H9 (cell line): Measurements from ENCODE around the gene SMIM12. TPM values are rescaled to one million over a fixed set of nuclear protein-coding genes. Genes with fewer than 3 reads are reported as not detected.

ENCODE experiments used
- DNase-seq: peaks from one replicate; pipeline ENCODE4 v3.0.0-alpha.2; 2017
- H2AFZ ChIP-seq: one replicate; pipeline ENCODE4 v1.6.1; 2013; ENCODE audit warnings: mild to moderate bottlenecking, low read length, control low read depth, moderate library complexity
- H2AK5ac ChIP-seq: 2 replicates; pipeline ENCODE4 v1.6.1; 2013; ENCODE audit warnings: low read length, control low read depth, mixed read lengths; ENCODE audit not compliant: insufficient read length
- H2BK120ac ChIP-seq: one replicate; pipeline ENCODE4 v1.6.1; 2013; ENCODE audit warnings: low read depth, mild to moderate bottlenecking, low read length, control low read depth, inconsistent platforms; ENCODE audit not compliant: poor library complexity, severe bottlenecking
- H2BK12ac ChIP-seq: 2 replicates; pipeline ENCODE4 v1.6.1; 2013; ENCODE audit warnings: low read length, control low read depth, mixed read lengths, low read depth; ENCODE audit not compliant: insufficient read length
- H2BK15ac ChIP-seq: 2 replicates; pipeline ENCODE4 v1.6.1; 2013; ENCODE audit warnings: low read depth, low read length, control low read depth
- H2BK20ac ChIP-seq: one replicate; pipeline ENCODE4 v1.6.1; 2013; ENCODE audit warnings: low read depth, mild to moderate bottlenecking, low read length, control low read depth, inconsistent platforms; ENCODE audit not compliant: poor library complexity, severe bottlenecking
- H2BK5ac ChIP-seq: 2 replicates; pipeline ENCODE4 v1.6.1; 2013; ENCODE audit warnings: low read length, control low read depth, mixed read lengths; ENCODE audit not compliant: insufficient read length
- H3K14ac ChIP-seq: 2 replicates; pipeline ENCODE4 v1.6.1; 2013; ENCODE audit warnings: low read length, control low read depth; ENCODE audit not compliant: insufficient read depth
- H3K18ac ChIP-seq: 2 replicates; pipeline ENCODE4 v1.6.1; 2013; ENCODE audit warnings: low read depth, mild to moderate bottlenecking, mixed read lengths, low read length, control low read depth; ENCODE audit not compliant: insufficient read length
- H3K23ac ChIP-seq: 2 replicates; pipeline ENCODE4 v1.6.1; 2013; ENCODE audit warnings: low read length, control low read depth, mixed read lengths, low read depth; ENCODE audit not compliant: insufficient read length
- H3K23me2 ChIP-seq: 2 replicates; pipeline ENCODE4 v1.6.1; 2013; ENCODE audit warnings: low read depth, mild to moderate bottlenecking, mixed read lengths, low read length, control low read depth; ENCODE audit not compliant: insufficient read length, poor library complexity, severe bottlenecking
- H3K27ac ChIP-seq: 2 replicates; pipeline ENCODE4 v1.5.1; 2013; ENCODE audit warnings: low read length, control low read depth, mixed read lengths, low read depth; ENCODE audit not compliant: insufficient read length
- H3K27me3 ChIP-seq: 2 replicates; pipeline ENCODE4 v1.6.1; 2013; ENCODE audit warnings: low read length, control low read depth, inconsistent platforms; ENCODE audit not compliant: insufficient read depth
- H3K4ac ChIP-seq: 2 replicates; pipeline ENCODE4 v1.6.1; 2013; ENCODE audit warnings: low read depth, mild to moderate bottlenecking, control low read depth, inconsistent platforms, low read length, moderate library complexity
- H3K4me1 ChIP-seq: 2 replicates; pipeline ENCODE4 v1.6.1; 2013; ENCODE audit warnings: low read length, control low read depth, inconsistent platforms; ENCODE audit not compliant: insufficient read depth
- H3K4me2 ChIP-seq: 2 replicates; pipeline ENCODE4 v1.6.1; 2013; ENCODE audit warnings: low read length, control low read depth, mixed read lengths; ENCODE audit not compliant: insufficient read length, insufficient read depth
- H3K56ac ChIP-seq: 2 replicates; pipeline ENCODE4 v1.6.1; 2013; ENCODE audit warnings: low read depth, mild to moderate bottlenecking, mixed read lengths, low read length, control low read depth; ENCODE audit not compliant: insufficient read length
- H3K79me1 ChIP-seq: 2 replicates; pipeline ENCODE4 v1.6.1; 2013; ENCODE audit warnings: low read depth, mild to moderate bottlenecking, moderate library complexity, low read length, control low read depth, inconsistent platforms; ENCODE audit not compliant: insufficient read depth, poor library complexity, severe bottlenecking
- H3K79me2 ChIP-seq: 2 replicates; pipeline ENCODE4 v1.6.1; 2013; ENCODE audit warnings: low read length, control low read depth, inconsistent platforms; ENCODE audit not compliant: insufficient read depth
- H3K9ac ChIP-seq: 2 replicates; pipeline ENCODE4 v1.6.1; 2013; ENCODE audit warnings: low read length, control low read depth, mixed read lengths; ENCODE audit not compliant: insufficient read length; ENCODE audit errors: extremely low read depth
- H3K9me3 ChIP-seq: one replicate; pipeline ENCODE4 v1.6.1; 2013; ENCODE audit warnings: low read depth, low read length, inconsistent platforms; ENCODE audit not compliant: control insufficient read depth
- H3T11ph ChIP-seq: one replicate; pipeline ENCODE4 v1.6.1; 2013; ENCODE audit warnings: mild to moderate bottlenecking, low read length, control low read depth, inconsistent platforms
- H4K20me1 ChIP-seq: one replicate; pipeline ENCODE4 v1.6.1; 2013; ENCODE audit not compliant: control insufficient read depth, insufficient read length, insufficient read depth
- H4K5ac ChIP-seq: 2 replicates; pipeline ENCODE4 v1.6.1; 2013; ENCODE audit warnings: low read depth, mild to moderate bottlenecking, mixed read lengths, low read length, control low read depth; ENCODE audit not compliant: insufficient read length
- H4K8ac ChIP-seq: replicated peaks from 2 replicates; pipeline ENCODE4 v1.6.1; 2013; ENCODE audit warnings: low read length, control low read depth, mixed read lengths, low read depth; ENCODE audit not compliant: insufficient read length
- H4K91ac ChIP-seq: 2 replicates; pipeline ENCODE4 v1.6.1; 2013; ENCODE audit warnings: low read depth, mild to moderate bottlenecking, moderate library complexity, mixed read lengths, low read length, control low read depth; ENCODE audit not compliant: insufficient read length
- H3K27ac Mint-ChIP-seq, 3 experiments: 2 replicates in 2 of 3; 3 replicates in 1 of 3; pipeline ENCODE4 v1.8.0; 2020 to 2021; ENCODE audit warnings: mixed read lengths in 3 of 3, mild to moderate bottlenecking in 1 of 3, moderate library complexity in 1 of 3
- H3K27me3 Mint-ChIP-seq: 2 replicates; pipeline ENCODE4 v1.8.0; 2021; ENCODE audit warnings: low read depth, mild to moderate bottlenecking, moderate library complexity, mixed read lengths
- H3K36me3 Mint-ChIP-seq, 3 experiments: 2 replicates in 2 of 3; 3 replicates in 1 of 3; pipeline ENCODE4 v1.8.0; 2020 to 2021; ENCODE audit warnings: low read depth in 3 of 3, mixed read lengths in 3 of 3; ENCODE audit not compliant: insufficient read depth in 1 of 3
- H3K4me1 Mint-ChIP-seq, 2 experiments: 2 replicates each; pipeline ENCODE4 v1.8.0; 2020; ENCODE audit warnings: mixed read lengths in 2 of 2
- H3K4me3 Mint-ChIP-seq, 2 experiments: 2 replicates in 1 of 2; 3 replicates in 1 of 2; pipeline ENCODE4 v1.8.0; 2020 to 2021; ENCODE audit warnings: mild to moderate bottlenecking in 2 of 2, mixed read lengths in 2 of 2, moderate library complexity in 1 of 2
- H3K9me3 Mint-ChIP-seq, 2 experiments: 2 replicates in 1 of 2; 3 replicates in 1 of 2; pipeline ENCODE4 v1.8.0; 2020; ENCODE audit warnings: mild to moderate bottlenecking in 2 of 2, mixed read lengths in 2 of 2, moderate library complexity in 1 of 2
- WGBS: extraction: QIAGEN DNeasy Blood & Tissue Kit; methylation state at CpG from one replicate; pipeline ENCODE4 v1.1.7; 2013; ENCODE audit warnings: missing lambda C conversion rate, low lambda C conversion rate, mixed read lengths; ENCODE audit not compliant: insufficient read length; ENCODE audit errors: extremely low coverage; 5-methylcytosine and 5-hydroxymethylcytosine counted together
- total RNA-seq: library from RNA; stranded (reverse); gene quantifications from 2 replicates; pipeline ENCODE4 v1.2.1, GENCODE V29; 2021
- TF ChIP-seq, protein P1 (sequence below): fragments of 200-600 bp; sonication (generic); conservative IDR thresholded peaks from 3 replicates; pipeline ENCODE4 v1.8.0; 2021; ENCODE audit warnings: antibody characterized with exemption, mild to moderate bottlenecking

SMIM12 gene
- total RNA-seq, 1 experiment from 2014 or later, result 40.9 TPM

DNA sequence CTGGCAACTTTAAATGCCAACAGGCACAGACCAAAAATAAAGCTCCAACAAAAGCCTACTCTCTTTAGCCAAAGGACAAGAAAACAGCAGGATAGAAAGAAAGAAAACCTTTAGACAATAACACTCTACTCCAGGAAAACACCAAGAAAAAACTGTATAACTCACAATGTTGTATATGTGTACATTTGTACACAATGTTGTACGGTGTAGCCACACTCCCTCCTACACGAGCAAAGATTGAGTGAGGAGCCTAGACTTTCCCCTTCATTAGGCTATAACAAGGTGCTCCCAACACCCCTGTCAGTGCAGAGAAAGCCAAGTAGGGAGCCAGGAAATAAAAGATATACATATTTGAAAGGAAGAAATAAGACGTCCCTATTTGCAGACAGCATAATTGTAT is 42.8 kb downstream of the SMIM12 start:
- Mint-ChIP-seq H3K27me3 (no peaks in the 10 kb centered on the region), H3K4me1 (peaks cover 2 to 3% of the 10 kb centered on the region in 2 experiments; a peak in 1 of 4 replicates), H3K27ac (no peak overlapping the region), H3K36me3 (peaks cover 0 to 3% (median 0%) of the 10 kb centered on the region in 3 experiments; a peak in 1 of 7 replicates), H3K9me3 (no peaks in the 10 kb centered on the region), H3K4me3 (no peak overlapping the region)
- H2BK20ac ChIP-seq, result no peak overlapping the region
- H3K14ac ChIP-seq, result no peak overlapping the region
- no peak overlapping the region for H4K5ac ChIP-seq
- H4K91ac ChIP-seq, result no peak overlapping the region
- H3K27ac ChIP-seq, result no peak overlapping the region
- H3K56ac ChIP-seq, result no peak overlapping the region
- no peak overlapping the region for H3K4ac ChIP-seq
- no peak overlapping the region for H2BK120ac ChIP-seq
- no peak for DNase-seq
- H3K27me3 ChIP-seq, result no peaks in the 10 kb centered on the region
- no peak overlapping the region for H2AFZ ChIP-seq
- no peaks in the 10 kb centered on the region for H3K79me2 ChIP-seq
- TF ChIP-seq, protein P1, sequence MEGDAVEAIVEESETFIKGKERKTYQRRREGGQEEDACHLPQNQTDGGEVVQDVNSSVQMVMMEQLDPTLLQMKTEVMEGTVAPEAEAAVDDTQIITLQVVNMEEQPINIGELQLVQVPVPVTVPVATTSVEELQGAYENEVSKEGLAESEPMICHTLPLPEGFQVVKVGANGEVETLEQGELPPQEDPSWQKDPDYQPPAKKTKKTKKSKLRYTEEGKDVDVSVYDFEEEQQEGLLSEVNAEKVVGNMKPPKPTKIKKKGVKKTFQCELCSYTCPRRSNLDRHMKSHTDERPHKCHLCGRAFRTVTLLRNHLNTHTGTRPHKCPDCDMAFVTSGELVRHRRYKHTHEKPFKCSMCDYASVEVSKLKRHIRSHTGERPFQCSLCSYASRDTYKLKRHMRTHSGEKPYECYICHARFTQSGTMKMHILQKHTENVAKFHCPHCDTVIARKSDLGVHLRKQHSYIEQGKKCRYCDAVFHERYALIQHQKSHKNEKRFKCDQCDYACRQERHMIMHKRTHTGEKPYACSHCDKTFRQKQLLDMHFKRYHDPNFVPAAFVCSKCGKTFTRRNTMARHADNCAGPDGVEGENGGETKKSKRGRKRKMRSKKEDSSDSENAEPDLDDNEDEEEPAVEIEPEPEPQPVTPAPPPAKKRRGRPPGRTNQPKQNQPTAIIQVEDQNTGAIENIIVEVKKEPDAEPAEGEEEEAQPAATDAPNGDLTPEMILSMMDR, result no peak
- no peaks in the 10 kb centered on the region for H3K9me3 ChIP-seq
- no peaks in the 10 kb centered on the region for H4K20me1 ChIP-seq
- H2BK15ac ChIP-seq, result no peak overlapping the region
- no peak overlapping the region for H2AK5ac ChIP-seq
- H3T11ph ChIP-seq, result no peak overlapping the region
- H3K79me1 ChIP-seq, result no peaks in the 10 kb centered on the region
- no peaks in the 10 kb centered on the region for H3K4me1 ChIP-seq
- no peak overlapping the region for H3K23ac ChIP-seq
- H3K23me2 ChIP-seq, result no peaks in the 10 kb centered on the region
- H3K18ac ChIP-seq, result no peak overlapping the region
- WGBS, result no CpG with 5 or more reads among the region's 3 CpGs
- no peak overlapping the region for H2BK5ac ChIP-seq
- H3K4me2 ChIP-seq, result no peak overlapping the region
- H3K9ac ChIP-seq, result no peak overlapping the region
- no peak overlapping the region for H4K8ac ChIP-seq
- no peak overlapping the region for H2BK12ac ChIP-seq
